ENCODE measurements around the gene SLC9A2. TPM values are rescaled to one million over a fixed set of nuclear protein-coding genes. Genes with fewer than 3 reads are reported as not detected.

The SLC9A2 gene
- total and polyA plus RNA-seq, 2 of the 13 experiments (the other 11 are each of a cell fraction or from before 2014, with no cell fraction given) = 0.02 TPM; not detected in 1

GRCh38 chr2:102735416-102736109 is 116.2 kb downstream of the SLC9A2 start (continued):
- TF ChIP-seq, protein P1, sequence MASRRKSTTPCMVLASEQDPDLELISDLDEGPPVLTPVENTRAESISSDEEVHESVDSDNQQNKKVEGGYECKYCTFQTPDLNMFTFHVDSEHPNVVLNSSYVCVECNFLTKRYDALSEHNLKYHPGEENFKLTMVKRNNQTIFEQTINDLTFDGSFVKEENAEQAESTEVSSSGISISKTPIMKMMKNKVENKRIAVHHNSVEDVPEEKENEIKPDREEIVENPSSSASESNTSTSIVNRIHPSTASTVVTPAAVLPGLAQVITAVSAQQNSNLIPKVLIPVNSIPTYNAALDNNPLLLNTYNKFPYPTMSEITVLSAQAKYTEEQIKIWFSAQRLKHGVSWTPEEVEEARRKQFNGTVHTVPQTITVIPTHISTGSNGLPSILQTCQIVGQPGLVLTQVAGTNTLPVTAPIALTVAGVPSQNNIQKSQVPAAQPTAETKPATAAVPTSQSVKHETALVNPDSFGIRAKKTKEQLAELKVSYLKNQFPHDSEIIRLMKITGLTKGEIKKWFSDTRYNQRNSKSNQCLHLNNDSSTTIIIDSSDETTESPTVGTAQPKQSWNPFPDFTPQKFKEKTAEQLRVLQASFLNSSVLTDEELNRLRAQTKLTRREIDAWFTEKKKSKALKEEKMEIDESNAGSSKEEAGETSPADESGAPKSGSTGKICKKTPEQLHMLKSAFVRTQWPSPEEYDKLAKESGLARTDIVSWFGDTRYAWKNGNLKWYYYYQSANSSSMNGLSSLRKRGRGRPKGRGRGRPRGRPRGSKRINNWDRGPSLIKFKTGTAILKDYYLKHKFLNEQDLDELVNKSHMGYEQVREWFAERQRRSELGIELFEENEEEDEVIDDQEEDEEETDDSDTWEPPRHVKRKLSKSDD (CRISPR knock-in tag; IDR thresholded peaks at IDR 0.05; ENCODE audit: low read depth) = no peak
- TF ChIP-seq ZNF451 (CRISPR knock-in tag; IDR thresholded peaks at IDR 0.05) (no peak), ZNF337 (CRISPR knock-in tag; IDR thresholded peaks at IDR 0.05; ENCODE audit: borderline replicate concordance, low read depth) (no peak), ZNF589 (CRISPR knock-in tag; conservative IDR thresholded peaks at IDR 0.05) (no peak), HHEX (CRISPR knock-in tag; IDR thresholded peaks at IDR 0.05) (no peak)

DNA sequence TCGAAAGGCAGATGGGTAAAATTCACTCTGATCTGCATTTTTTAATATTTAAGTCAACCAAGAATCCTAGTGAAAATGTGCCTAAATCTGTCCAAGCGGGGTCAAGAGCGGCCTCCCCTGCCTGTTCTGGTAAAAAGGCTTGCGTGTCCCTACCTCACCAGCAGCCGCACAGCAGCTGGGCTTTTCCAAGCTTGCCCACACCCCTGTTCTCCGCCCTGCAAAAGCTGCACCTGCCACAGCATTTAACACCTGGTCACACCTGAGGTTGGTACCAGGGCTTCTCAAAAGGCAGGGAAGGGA is 116.7 kb downstream of the SLC9A2 start:
- in situ Hi-C loops (cut with HindIII; ENCODE audit: extremely low pct_ligation_motif_present, low pct_unique_long_range_greater_than_20kb) (no loop called here), intact Hi-C loops (cut with micrococcal nuclease; ENCODE audit: unreplicated experiment) (loop anchor here (1.0 kb wide), 1 partner anchor 120 kb away; no protein-coding TSS in a partner anchor)
- Histone ChIP-seq H3K27ac (ENCODE audit: extremely low read length, insufficient read depth, low read length) (peak overlapping the region; percentile 83), H3K36me3 (replicated peaks in 1 of 2; ENCODE audit: control insufficient read depth in 1 of 2, insufficient read depth in 2 of 2, low read length in 2 of 2) (peaks cover 3 to 9% of the 10 kb centered on the region in 2 experiments), H4K20me1 (ENCODE audit: insufficient read depth, low read length) (0 out of 2 replicates have a peak, but pooled peaks cover 4% of the 10 kb centered on the region), H3K9ac (ENCODE audit: insufficient read depth, low read depth, low read length) (peak overlapping the region; percentile 94), H3K79me2 (ENCODE audit: insufficient read depth, low read length) (peaks cover 61% of the 10 kb centered on the region), H3K9me3 (ENCODE audit: low read length) (no peaks in the 10 kb centered on the region), H3K4me1 (ENCODE audit: insufficient read depth, low read length) (peaks cover 40% of the 10 kb centered on the region), H3K27me3 (ENCODE audit: control insufficient read depth in 1 of 2, insufficient read depth in 2 of 2, low read length in 2 of 2) (peaks cover 0 to 3% of the 10 kb centered on the region in 2 experiments; a peak in 1 of 5 replicates), H3K4me3 (replicated peaks in 1 of 3; ENCODE audit: insufficient read depth in 1 of 3, low read depth in 2 of 3, low read length in 3 of 3) (peak overlapping the region; percentile 95 to 99 (median 96)), H2AFZ (ENCODE audit: low read length) (peak overlapping the region; percentile 59), H3K4me2 (ENCODE audit: low read depth, low read length) (peak overlapping the region; percentile 99)
- ATAC-seq (peak; percentile 74), DNase-seq (ENCODE audit: low spot score) (peak; percentile 29), FAIRE-seq (peak; percentile 4)
- ChIA-PET CTCF (ENCODE audit: low intra/inter-chr PET ratio, low total read pairs) (no interaction called here), POLR2A (interaction anchor here (1.0 to 3.1 kb wide), 7 partner anchors 9 to 70 kb away, joined by 3 to 42 read pairs (median 7); no protein-coding TSS in a partner anchor)
- BruUV-seq (replicated peaks) = no TSS peak
- WGBS (ENCODE audit: low lambda C conversion rate) = 0% methylated on average over 6 of the region's 6 CpGs
- peak; percentile 3; the same call in 1 of the 2 replicates for TF ChIP-seq ZNF629 (CRISPR knock-in tag; conservative IDR thresholded peaks at IDR 0.05)
- peak; percentile 48; the same call in 1 of the 2 replicates for TF ChIP-seq ATF7-NPFF (CRISPR knock-in tag; IDR thresholded peaks at IDR 0.05; ENCODE audit: low read depth)
- peak; percentile 6 for TF ChIP-seq JARID2 (CRISPR knock-in tag; IDR thresholded peaks at IDR 0.05; ENCODE audit: insufficient replicate concordance)
- no peak for TF ChIP-seq ZC3H4 (CRISPR knock-in tag; IDR thresholded peaks at IDR 0.05; ENCODE audit: borderline replicate concordance)
- TF ChIP-seq NCOR1 (IDR thresholded peaks at IDR 0.05; ENCODE audit: borderline replicate concordance, low read length) = no peak
- no peak for TF ChIP-seq RBAK (CRISPR knock-in tag; IDR thresholded peaks at IDR 0.05)
- TF ChIP-seq CTCF (CRISPR knock-in tag; IDR thresholded peaks at IDR 0.05) = peak; percentile 19; the same call in 1 of the 2 replicates
- 0 out of 2 replicates have a peak, but pooled peaks have one; percentile 20 for TF ChIP-seq MYPOP (CRISPR knock-in tag; IDR thresholded peaks at IDR 0.05)
- TF ChIP-seq ZNF589 (CRISPR knock-in tag; conservative IDR thresholded peaks at IDR 0.05) = no peak
- TF ChIP-seq BRD4 (CRISPR knock-in tag; IDR thresholded peaks at IDR 0.05) = peak; percentile 18; the same call in 1 of the 2 replicates
- TF ChIP-seq ZNF264 (CRISPR knock-in tag; IDR thresholded peaks at IDR 0.05) = peak; percentile 32; the same call in 1 of the 2 replicates

All from HepG2 (cell line).